HG02885 (cell line): ENCODE data around the gene CPZ.
"Not testable (repeated sequence)": the region's sequence is repeated elsewhere in the genome, so short reads cannot be mapped to it uniquely, and the experiment has no call there.

Experiments used
- ATAC-seq: cut with Tn5 transposase; IDR thresholded peaks from one replicate; pipeline ENCODE4 v1.9.1; 2021; ENCODE audit warnings: mild to moderate bottlenecking; ENCODE audit not compliant: unreplicated experiment, poor library complexity

The CPZ gene

GRCh38 chr4:8647626-8648025 is 55.1 kb downstream of the CPZ start:
- ATAC-seq: no peak

- ATAC-seq: no peak
Observed at GRCh38 chr4:8648296-8648695, 55.7 kb downstream of the CPZ start.

GRCh38 chr4:8648816-8649630 is 56.5 kb downstream of the CPZ start:
- no peak for ATAC-seq

GRCh38 chr4:8649631-8650361 is 57.2 kb downstream of the CPZ start:
- ATAC-seq: no peak

- no peak for ATAC-seq
Observed at GRCh38 chr4:8651661-8652180, 59.2 kb downstream of the CPZ start.

GRCh38 chr4:8652181-8653078 is 59.9 kb downstream of the CPZ start:
- no peak for ATAC-seq

GRCh38 chr4:8653326-8654000 is 60.9 kb downstream of the CPZ start:
- ATAC-seq: no peak

- not testable (repeated sequence) for ATAC-seq
Observed at GRCh38 chr4:8654139-8654538, 61.6 kb downstream of the CPZ start.

GRCh38 chr4:8655411-8656184 is 63.0 kb downstream of the CPZ start:
- no peak for ATAC-seq

GRCh38 chr4:8656185-8656517 is 63.6 kb downstream of the CPZ start:
- ATAC-seq: no peak

GRCh38 chr4:8656711-8657380 is 64.3 kb downstream of the CPZ start:
- ATAC-seq: no peak

GRCh38 chr4:8657381-8658088 is 65.0 kb downstream of the CPZ start:
- ATAC-seq: no peak

- no peak for ATAC-seq
Observed at GRCh38 chr4:8662776-8663175, 70.2 kb downstream of the CPZ start.

- ATAC-seq: no peak
Observed at GRCh38 chr4:8664031-8664805, 71.7 kb downstream of the CPZ start.

- ATAC-seq: no peak
Observed at GRCh38 chr4:8664976-8665375, 72.4 kb downstream of the CPZ start.

- ATAC-seq: no peak
Observed at GRCh38 chr4:8665406-8666360, 73.1 kb downstream of the CPZ start.
